DND-41 (cell line): Measurements from ENCODE around the gene SPARC.

Experiments used
- ATAC-seq: fragments of 200-7000 bp; cut with Tn5 transposase; 3 replicates; pipeline ENCODE4 v1.9.1; 2021; ENCODE audit warnings: low read depth; ENCODE audit not compliant: insufficient read depth
- DNase-seq: peaks from one replicate; pipeline ENCODE4 v3.0.0-alpha.2; 2020
- H2AFZ ChIP-seq: 2 replicates; pipeline ENCODE4 v1.6.0; 2012; ENCODE audit warnings: low read depth, low read length
- H3K27ac ChIP-seq: 2 replicates; pipeline ENCODE4 v1.5.1; 2012; ENCODE audit warnings: low read length, inconsistent platforms
- H3K27me3 ChIP-seq: fragments of 200-600 bp; sonication (generic); 2 replicates; pipeline ENCODE4 v1.6.0; 2012; ENCODE audit warnings: low read length, mild to moderate bottlenecking, inconsistent platforms; ENCODE audit not compliant: insufficient read depth, poor library complexity
- H3K36me3 ChIP-seq: 2 replicates; pipeline ENCODE4 v1.5.1; 2012; ENCODE audit warnings: low read length, inconsistent platforms; ENCODE audit not compliant: insufficient read depth
- H3K4me1 ChIP-seq: 2 replicates; pipeline ENCODE4 v1.5.1; 2012; ENCODE audit warnings: mild to moderate bottlenecking, low read length; ENCODE audit not compliant: insufficient read depth
- H3K4me2 ChIP-seq: 2 replicates; pipeline ENCODE4 v1.6.0; 2012; ENCODE audit warnings: mild to moderate bottlenecking, moderate library complexity, low read length, inconsistent platforms; ENCODE audit not compliant: insufficient read depth
- H3K4me3 ChIP-seq, 2 experiments: fragments of 200-600 bp in 1 of 2; shearing (Covaris generic) in 1 of 2; 2 replicates each; pipeline ENCODE4 v1.5.1; 2012 to 2016; ENCODE audit warnings: inconsistent platforms in 2 of 2, low read length in 2 of 2, mild to moderate bottlenecking in 2 of 2, low read depth in 1 of 2, moderate library complexity in 1 of 2
- H3K79me2 ChIP-seq: 2 replicates; pipeline ENCODE4 v1.6.0; 2012; ENCODE audit warnings: low read length, inconsistent platforms; ENCODE audit not compliant: insufficient read depth
- H3K9ac ChIP-seq: 2 replicates; pipeline ENCODE4 v1.6.0; 2012; ENCODE audit warnings: low read depth, mild to moderate bottlenecking, inconsistent platforms, low read length, moderate library complexity
- H3K9me3 ChIP-seq: 2 replicates; pipeline ENCODE4 v1.5.1; 2012; ENCODE audit warnings: low read length, moderate library complexity, mild to moderate bottlenecking, inconsistent platforms; ENCODE audit not compliant: insufficient read depth, severe bottlenecking
- H4K20me1 ChIP-seq: 2 replicates; pipeline ENCODE4 v1.6.0; 2012; ENCODE audit warnings: low read length; ENCODE audit not compliant: insufficient read depth
- CTCF ChIP-seq: IDR thresholded peaks from 2 replicates; pipeline ENCODE4 v1.5.1; 2012; ENCODE audit warnings: borderline replicate concordance, low read length, moderate library complexity, mild to moderate bottlenecking; ENCODE audit not compliant: poor library complexity, severe bottlenecking; ENCODE audit errors: extremely low read depth
- EZH2 ChIP-seq: IDR thresholded peaks from 3 replicates; pipeline ENCODE4 v1.6.1; 2012; ENCODE audit warnings: borderline replicate concordance, low read depth, mild to moderate bottlenecking, moderate library complexity, low read length, inconsistent platforms; ENCODE audit not compliant: severe bottlenecking

Gene SPARC

GRCh38 chr5:151677776-151678545, 8.8 kb downstream of the SPARC start:
- Histone ChIP-seq H4K20me1 (no peaks in the 10 kb centered on the region), H3K9me3 (no peaks in the 10 kb centered on the region), H3K4me1 (no peaks in the 10 kb centered on the region), H3K9ac (no peak overlapping the region), H3K36me3 (no peaks in the 10 kb centered on the region), H3K27me3 (peaks cover 8% of the 10 kb centered on the region), H3K4me2 (no peak overlapping the region), H3K79me2 (no peaks in the 10 kb centered on the region), H2AFZ (no peak overlapping the region), H3K4me3 (no peak overlapping the region), H3K27ac (no peak overlapping the region)
- DNase-seq (no peak), ATAC-seq (no peak)
- TF ChIP-seq EZH2 = no peak

- Histone ChIP-seq H3K79me2 (no peaks in the 10 kb centered on the region), H3K27me3 (peaks cover 8% of the 10 kb centered on the region), H3K4me3 (no peak overlapping the region), H2AFZ (no peak overlapping the region), H3K9me3 (no peaks in the 10 kb centered on the region), H3K9ac (no peak overlapping the region), H4K20me1 (no peaks in the 10 kb centered on the region), H3K4me1 (no peaks in the 10 kb centered on the region), H3K36me3 (no peaks in the 10 kb centered on the region), H3K4me2 (no peak overlapping the region), H3K27ac (no peak overlapping the region)
- ATAC-seq (no peak), DNase-seq (no peak)
- no peak for TF ChIP-seq EZH2
- no peak for TF ChIP-seq CTCF
Measured at GRCh38 chr5:151676719-151677118, 10.0 kb downstream of the SPARC start.

GRCh38 chr5:151676314-151676712, 10.4 kb downstream of the SPARC start:
- Histone ChIP-seq H3K4me2 (no peak overlapping the region), H3K27ac (no peak overlapping the region), H3K4me3 (no peak overlapping the region), H3K9ac (no peak overlapping the region), H2AFZ (no peak overlapping the region), H3K9me3 (no peaks in the 10 kb centered on the region), H3K4me1 (no peaks in the 10 kb centered on the region), H4K20me1 (no peaks in the 10 kb centered on the region), H3K27me3 (peaks cover 8% of the 10 kb centered on the region), H3K36me3 (no peaks in the 10 kb centered on the region), H3K79me2 (no peaks in the 10 kb centered on the region)
- ATAC-seq (no peak), DNase-seq (no peak)
- TF ChIP-seq CTCF (no peak), EZH2 (no peak)

- H3K9me3 ChIP-seq = no peaks in the 10 kb centered on the region
- no peak overlapping the region for H2AFZ ChIP-seq
- H3K36me3 ChIP-seq = no peaks in the 10 kb centered on the region
- H3K4me2 ChIP-seq = no peak overlapping the region
- peaks cover 8% of the 10 kb centered on the region for H3K27me3 ChIP-seq
- no peak overlapping the region for H3K4me3 ChIP-seq
- no peak for TF ChIP-seq CTCF
- no peak for TF ChIP-seq EZH2
- no peak for DNase-seq
- no peaks in the 10 kb centered on the region for H3K79me2 ChIP-seq
- no peak overlapping the region for H3K27ac ChIP-seq
- 0 out of 3 replicates have a peak, but pooled peaks have one; percentile 31 for ATAC-seq
- H4K20me1 ChIP-seq = no peaks in the 10 kb centered on the region
- no peaks in the 10 kb centered on the region for H3K4me1 ChIP-seq
- no peak overlapping the region for H3K9ac ChIP-seq
Measured at GRCh38 chr5:151675611-151676313, 11.0 kb downstream of the SPARC start.
